Heart left ventricle (tissue), 13 donors: ENCODE data around the gene ANKRD44.

Source experiments
- POLR2A ChIP-seq, 2 donors: fragments of 450-650 bp; IDR thresholded peaks; one replicate each; pipeline ENCODE4 v1.6.1; 2017; ENCODE audit warnings: antibody characterized with exemption in 2 of 2, mild to moderate bottlenecking in 2 of 2, moderate library complexity in 2 of 2
- TF ChIP-seq, protein P1 (sequence below), 12 donors: fragments of 200-600 bp; sonication (generic) in 4 of 12; IDR thresholded peaks; one replicate each; pipeline versions ENCODE4 v1.5.0 to v1.8.0; 2018 to 2022; ENCODE audit warnings: antibody characterized with exemption in 12 of 12, mild to moderate bottlenecking in 5 of 12
- donor health status: ischemic (EF 13 %, LVEDD 7.1; RV severe dilation, severe dysfunction).
- donor health status: DM: no; HTN: yes; CAD: no.
- donor health status: DM: no; HTN: no; CAD: no.
- donor health status: ischemic (EF 25% LVEDD 6.9; RV normal size, moderate dysfunction).
- donor health status: ischemic (EF 25% LVEDD 5.7; RV mildly dilated, moderate dysfunction).
- donor health status: ischemic (EF 35%, LVEDD 5.7; RV mildly dilated, moderate dysfunction).
- donor health status: nonischemic (EF 11% LVEDD 7.7; RV severe dilation, severe dysfunction).
- donor health status: DM: yes; HTN: yes; CAD: no.
- donor health status: PGD.
- donor health status: ischemic (EF 29% LVEDD 5.4; RV normal size, mild dysfunction).
- donor health status: nonischemic (EF 23%, LVEDD 6.1; RV moderate dilation, normal function).

DNA sequence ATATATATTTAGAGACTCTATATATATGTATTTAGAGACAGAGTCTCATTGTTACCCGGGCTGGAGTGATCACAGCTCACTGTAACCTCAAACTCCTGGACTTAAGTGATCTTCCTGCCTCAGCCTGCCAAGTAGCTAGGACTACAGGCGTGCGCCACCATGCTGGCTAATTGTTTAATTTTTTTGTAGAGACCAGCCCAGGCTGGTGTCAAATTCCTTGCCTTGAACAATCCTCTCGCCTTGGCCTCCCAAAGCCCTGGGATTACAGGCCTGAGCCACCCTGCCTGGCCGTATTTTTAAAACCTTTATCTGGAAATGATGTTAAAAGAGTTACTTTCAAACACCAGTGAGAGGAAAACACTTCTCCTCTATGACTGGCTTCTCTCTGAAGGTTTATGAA is 353.1 kb downstream of the ANKRD44 start:
- no peak for TF ChIP-seq POLR2A (IDR thresholded peaks at IDR 0.05)
- TF ChIP-seq, protein P1, sequence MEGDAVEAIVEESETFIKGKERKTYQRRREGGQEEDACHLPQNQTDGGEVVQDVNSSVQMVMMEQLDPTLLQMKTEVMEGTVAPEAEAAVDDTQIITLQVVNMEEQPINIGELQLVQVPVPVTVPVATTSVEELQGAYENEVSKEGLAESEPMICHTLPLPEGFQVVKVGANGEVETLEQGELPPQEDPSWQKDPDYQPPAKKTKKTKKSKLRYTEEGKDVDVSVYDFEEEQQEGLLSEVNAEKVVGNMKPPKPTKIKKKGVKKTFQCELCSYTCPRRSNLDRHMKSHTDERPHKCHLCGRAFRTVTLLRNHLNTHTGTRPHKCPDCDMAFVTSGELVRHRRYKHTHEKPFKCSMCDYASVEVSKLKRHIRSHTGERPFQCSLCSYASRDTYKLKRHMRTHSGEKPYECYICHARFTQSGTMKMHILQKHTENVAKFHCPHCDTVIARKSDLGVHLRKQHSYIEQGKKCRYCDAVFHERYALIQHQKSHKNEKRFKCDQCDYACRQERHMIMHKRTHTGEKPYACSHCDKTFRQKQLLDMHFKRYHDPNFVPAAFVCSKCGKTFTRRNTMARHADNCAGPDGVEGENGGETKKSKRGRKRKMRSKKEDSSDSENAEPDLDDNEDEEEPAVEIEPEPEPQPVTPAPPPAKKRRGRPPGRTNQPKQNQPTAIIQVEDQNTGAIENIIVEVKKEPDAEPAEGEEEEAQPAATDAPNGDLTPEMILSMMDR (IDR thresholded peaks at IDR 0.05) = no peak
